Skeletal muscle tissue (tissue), 4 donors: ENCODE measurements around the gene TMSB15A. TPM values are rescaled to one million over a fixed set of nuclear protein-coding genes. Genes with fewer than 3 reads are reported as not detected.
"Not testable (repeated sequence)": the region's sequence is repeated elsewhere in the genome, so short reads cannot be mapped to it uniquely, and the experiment has no call there.

Experiments
- H3K27ac ChIP-seq: one replicate; pipeline ENCODE4 v1.7.0; 2013; ENCODE audit warnings: mild to moderate bottlenecking, low read depth, low read length, inconsistent platforms
- H3K27me3 ChIP-seq, 3 donors: one replicate each; pipeline ENCODE4 v1.7.0; 2013; ENCODE audit warnings: low read length in 3 of 3; ENCODE audit not compliant: control insufficient read depth in 3 of 3, insufficient read depth in 3 of 3
- H3K36me3 ChIP-seq, 3 donors: one replicate each; pipeline ENCODE4 v1.7.0; 2013; ENCODE audit warnings: low read length in 3 of 3; ENCODE audit not compliant: control insufficient read depth in 3 of 3, insufficient read depth in 3 of 3
- H3K4me1 ChIP-seq, 3 donors: one replicate each; pipeline ENCODE4 v1.7.0; 2013; ENCODE audit warnings: low read length in 3 of 3, mild to moderate bottlenecking in 3 of 3; ENCODE audit not compliant: control insufficient read depth in 3 of 3, insufficient read depth in 3 of 3
- H3K4me3 ChIP-seq, 3 donors: one replicate each; pipeline ENCODE4 v1.7.0; 2013; ENCODE audit warnings: low read length in 3 of 3
- H3K9ac ChIP-seq, 3 donors: one replicate each; pipeline ENCODE4 v1.7.0; 2013; ENCODE audit warnings: low read length in 3 of 3, mild to moderate bottlenecking in 3 of 3, moderate library complexity in 2 of 3, low read depth in 1 of 3
- H3K9me3 ChIP-seq, 3 donors: one replicate each; pipeline ENCODE4 v1.7.0; 2013; ENCODE audit warnings: low read length in 3 of 3; ENCODE audit not compliant: control insufficient read depth in 3 of 3
- total RNA-seq: library from RNA; depleted of rRNA; stranded (reverse); fragments of >200 nt; gene quantifications from one replicate; pipeline ENCODE4 v1.2.3, GENCODE V29; 2014
- donor health status: Osteomylitis.

TMSB15A gene
- total RNA-seq, 1 donor from 2014 or later: 6.3 TPM

DNA sequence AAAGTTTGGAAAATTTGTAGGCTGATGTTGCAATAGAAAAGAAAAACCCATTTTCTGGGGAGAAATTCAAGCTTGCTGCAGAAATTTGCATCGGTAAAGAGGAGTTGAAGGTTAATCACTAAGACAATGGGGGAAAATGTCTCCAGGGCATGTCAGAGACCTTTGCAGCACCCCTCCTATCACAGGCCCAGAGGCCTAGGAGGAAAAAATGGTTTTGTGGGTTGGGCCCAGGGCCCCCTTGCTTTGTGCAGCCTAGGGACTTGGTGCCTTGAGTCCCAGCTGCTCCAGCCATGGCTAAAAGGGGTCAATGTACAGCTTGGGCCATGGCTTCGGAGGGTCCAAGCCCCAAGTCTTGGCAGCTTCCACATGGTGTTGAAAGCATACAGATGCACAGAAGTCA lies 17.8 kb downstream of the TMSB15A start:
- Histone ChIP-seq H3K9me3 (no peaks in the 10 kb centered on the region), H3K27ac (no peak overlapping the region), H3K27me3 (no peaks in the 10 kb centered on the region), H3K36me3 (no peaks in the 10 kb centered on the region), H3K4me1 (no peaks in the 10 kb centered on the region), H3K4me3 (no peak overlapping the region), H3K9ac (no peak overlapping the region)

DNA sequence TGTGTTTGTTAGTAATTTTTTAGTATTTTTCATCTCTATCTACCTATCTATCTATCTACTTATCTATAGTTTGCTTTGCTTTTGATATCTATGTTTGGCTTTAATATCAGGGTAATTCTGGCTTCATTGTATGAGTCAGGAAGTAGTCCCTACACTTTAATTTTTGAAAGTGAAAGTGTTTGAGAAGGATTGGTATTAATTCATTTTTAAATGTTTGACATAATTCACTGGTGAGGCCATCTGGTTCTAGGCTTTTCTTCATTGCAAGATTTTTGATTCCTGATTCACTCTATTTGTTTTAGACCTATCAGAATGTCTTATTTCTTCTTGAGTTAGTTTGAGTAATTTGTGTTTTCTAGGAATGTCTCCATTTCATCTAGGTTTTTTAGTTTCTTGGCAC lies 24.8 kb downstream of the TMSB15A start:
- Histone ChIP-seq H3K27me3 (no peaks in the 10 kb centered on the region), H3K36me3 (no peaks in the 10 kb centered on the region), H3K9ac (no peak overlapping the region), H3K4me3 (no peak overlapping the region), H3K9me3 (peaks cover 0 to 3% (median 0%) of the 10 kb centered on the region in 3 donors), H3K27ac (no peak overlapping the region), H3K4me1 (no peaks in the 10 kb centered on the region)

DNA sequence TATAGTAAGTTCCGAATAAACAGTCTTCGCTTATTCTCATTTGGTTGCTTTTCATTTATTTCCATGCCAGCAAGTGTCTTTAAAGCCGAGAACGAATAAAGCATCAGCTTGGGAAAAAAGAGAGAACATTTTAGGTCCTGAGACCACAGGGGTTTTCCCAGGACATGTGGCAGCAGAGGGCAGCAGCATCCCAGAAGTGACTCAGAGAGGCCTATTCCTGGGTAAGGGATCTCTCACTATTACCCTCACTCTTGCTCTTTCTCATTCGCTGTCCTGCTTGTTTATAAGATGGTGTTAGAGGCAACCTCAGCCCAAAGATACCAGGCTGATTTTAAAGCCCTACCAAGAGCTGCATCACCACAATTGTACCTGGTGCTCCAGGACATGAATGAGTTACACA lies 37.8 kb downstream of the TMSB15A start:
- H3K27me3 ChIP-seq, H3K36me3 ChIP-seq, H3K9me3 ChIP-seq, H3K4me1 ChIP-seq, H3K27ac ChIP-seq, H3K4me3 ChIP-seq, H3K9ac ChIP-seq: not testable (repeated sequence)

DNA sequence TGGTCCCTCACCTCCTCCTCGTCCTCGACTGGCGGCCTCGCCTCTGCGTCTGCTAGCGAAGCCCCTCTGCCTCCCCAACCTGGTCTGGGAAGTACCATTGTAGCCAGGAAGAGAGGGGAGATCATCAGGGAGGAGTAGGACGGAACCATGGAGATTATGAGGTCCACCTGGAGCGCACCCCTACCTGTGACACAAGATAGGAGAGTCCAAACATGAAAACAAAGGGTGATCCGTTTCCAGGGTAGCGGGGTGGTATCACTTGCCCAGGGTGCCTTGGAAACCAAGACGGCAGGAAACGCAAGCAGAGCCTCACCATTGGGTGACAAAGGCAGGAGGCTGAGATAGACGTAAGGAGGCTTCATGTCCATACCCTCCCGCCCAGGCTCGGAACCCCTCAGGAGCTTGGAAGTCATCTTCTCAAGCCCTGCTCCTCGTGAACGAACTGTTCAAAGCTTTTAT lies 44.7 kb downstream of the TMSB15A start, which contains the start of gene TCP11X2:
Gene TCP11X2, minus strand, starts transcription at position 51 of the 459 bp plus-strand sequence.
- not testable (repeated sequence) for H3K27me3 ChIP-seq, H3K9ac ChIP-seq, H3K4me3 ChIP-seq, H3K36me3 ChIP-seq, H3K4me1 ChIP-seq, H3K27ac ChIP-seq, H3K9me3 ChIP-seq

DNA sequence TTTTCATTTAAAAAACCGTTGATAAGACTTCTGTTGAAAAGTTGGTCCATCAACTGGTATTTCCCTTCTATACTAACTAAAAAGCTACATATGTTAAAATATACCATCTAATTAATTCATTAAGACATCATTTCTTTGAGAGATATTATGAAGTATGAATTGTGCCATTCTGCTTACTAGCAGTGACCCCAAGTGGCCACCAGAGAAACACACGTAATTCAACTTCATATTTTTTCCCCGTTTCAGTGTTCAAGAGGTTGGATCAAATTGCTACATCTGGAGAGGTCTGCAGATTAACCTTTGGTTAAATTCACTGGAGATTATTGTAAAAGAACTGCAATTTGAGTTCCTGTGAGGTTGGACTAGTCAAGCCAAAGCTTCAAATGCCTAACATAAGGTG lies 46.3 kb downstream of the TMSB15A start:
- H3K4me1 ChIP-seq, H3K9me3 ChIP-seq, H3K27ac ChIP-seq, H3K27me3 ChIP-seq, H3K36me3 ChIP-seq, H3K4me3 ChIP-seq, H3K9ac ChIP-seq: not testable (repeated sequence)

Other genes starting within 250 kb of the TMSB15A start
- not detected for gene NXF2B, start 76.7 kb downstream of the TMSB15A start, total RNA-seq
- gene TCP11X2, start 44.9 kb downstream of the TMSB15A start, total RNA-seq: not detected
- gene ARMCX5, start 82.8 kb upstream of the TMSB15A start, total RNA-seq: 8.4 TPM
- 8.9 TPM for gene GPRASP1, start 134.7 kb upstream of the TMSB15A start, total RNA-seq
- 28.2 TPM for gene GPRASP2, start 195.7 kb upstream of the TMSB15A start, total RNA-seq
- gene GPRASP3, start 204.0 kb upstream of the TMSB15A start, total RNA-seq: 6.3 TPM